Calu3 (cell line): ENCODE results near the gene COPZ1. TPM values are rescaled to one million over a fixed set of nuclear protein-coding genes. Genes with fewer than 3 reads are reported as not detected.
A peak's percentile ranks its signal among the peaks of the same experiment; 100 is the strongest.
"Not testable (repeated sequence)": the region's sequence is repeated elsewhere in the genome, so short reads cannot be mapped to it uniquely, and the experiment has no call there.

Source experiments
- BruUV-seq: library from RNA; stranded (reverse); fragments of 400-500 nt; replicated peaks from 2 replicates; lab custom pipeline; 2021; lab: Mats Ljungman, UMichigan
- CTCF ChIA-PET: fragments of 300-600 bp; sonication (Branson Sonifier 250); formaldehyde crosslinking; loops from one replicate; lab custom pipeline; 2022; ENCODE audit warnings: antibody characterized with exemption; lab: Charles Lee
- DNase-seq: peaks from one replicate; pipeline ENCODE4 v3.0.0; 2022
- H3K27ac Mint-ChIP-seq: one replicate; pipeline ENCODE4 v1.8.0; 2022; ENCODE audit warnings: mixed read lengths; ENCODE audit not compliant: unreplicated experiment
- H3K27me3 Mint-ChIP-seq: one replicate; pipeline ENCODE4 v1.8.0; 2022; ENCODE audit warnings: mixed read lengths; ENCODE audit not compliant: unreplicated experiment
- H3K36me3 Mint-ChIP-seq: one replicate; pipeline ENCODE4 v1.8.0; 2022; ENCODE audit warnings: mild to moderate bottlenecking, moderate library complexity, mixed read lengths; ENCODE audit not compliant: insufficient read depth, unreplicated experiment
- H3K4me1 Mint-ChIP-seq: one replicate; pipeline ENCODE4 v1.8.0; 2022; ENCODE audit warnings: mild to moderate bottlenecking, low read depth, mixed read lengths; ENCODE audit not compliant: unreplicated experiment
- H3K4me3 Mint-ChIP-seq: one replicate; pipeline ENCODE4 v1.8.0; 2022; ENCODE audit warnings: mild to moderate bottlenecking, low read depth, moderate library complexity, mixed read lengths; ENCODE audit not compliant: unreplicated experiment
- H3K9me3 Mint-ChIP-seq: one replicate; pipeline ENCODE4 v1.8.0; 2022; ENCODE audit warnings: low read depth, mixed read lengths; ENCODE audit not compliant: unreplicated experiment
- CTCF ChIP-seq: fragments of 200-600 bp; IDR thresholded peaks from one replicate; pipeline ENCODE4 v1.8.0; 2022; ENCODE audit warnings: antibody characterized with exemption; ENCODE audit not compliant: unreplicated experiment
- intact Hi-C: fragments of 100-400 bp; cut with micrococcal nuclease; formaldehyde crosslinking; loops from one replicate; pipeline ENCODE4 v1.10.0; 2022; ENCODE audit not compliant: unreplicated experiment
- total RNA-seq: library from RNA; stranded (reverse); gene quantifications from 2 replicates; pipeline ENCODE4 v1.2.3, GENCODE V29; 2022

Gene COPZ1
- total RNA-seq, 1 experiment from 2014 or later = 173 TPM

- no peak within 1 kb of the TSS for H3K27ac Mint-ChIP-seq
- H3K4me1 Mint-ChIP-seq = peaks cover 24% of the 10 kb centered on the region
- H3K9me3 Mint-ChIP-seq = no peaks in the 10 kb centered on the region
- peak; percentile 99 for DNase-seq
- CTCF ChIA-PET = interaction anchor here (0.8 to 3.1 kb wide), 13 partner anchors 10 to 1450 kb away, joined by 3 to 21 read pairs (median 4); partner anchors contain the start of gene COPZ1
- H3K4me3 Mint-ChIP-seq = no peak within 1 kb of the TSS
- H3K36me3 Mint-ChIP-seq = peaks cover 4% of the 10 kb centered on the region
- TF ChIP-seq CTCF = no peak
- intact Hi-C loops = loop anchor here (5.0 kb wide), 1 partner anchor 47 kb away; the partner anchor contains the start of gene COPZ1
- H3K27me3 Mint-ChIP-seq = no peaks in the 10 kb centered on the region
- no TSS peak for BruUV-seq
Measured at GRCh38 chr12:54279632-54280467, 45.1 kb upstream of the COPZ1 start, which contains the start of gene CBX5. TSS of gene CBX5 (minus strand) at chr12:54280122. CDS start at chr12:54257650, 22,472 bp downstream.

- BruUV-seq = TSS peak; percentile 51
- no peak for TF ChIP-seq CTCF
- intact Hi-C loops = loop anchor here (5.0 kb wide), 1 partner anchor 47 kb away; the partner anchor contains the start of gene COPZ1
- Mint-ChIP-seq H3K4me3 (no peak within 1 kb of the TSS), H3K9me3 (no peaks in the 10 kb centered on the region), H3K4me1 (peaks cover 31% of the 10 kb centered on the region), H3K36me3 (no peaks in the 10 kb centered on the region), H3K27me3 (no peaks in the 10 kb centered on the region), H3K27ac (no peak within 1 kb of the TSS)
- CTCF ChIA-PET = interaction anchor here (0.9 to 3.1 kb wide), 10 partner anchors 9 to 99 kb away, joined by 3 to 21 read pairs (median 5); partner anchors contain the start of gene COPZ1
- DNase-seq = peak; percentile 97
Measured at GRCh38 chr12:54280468-54281260, 44.3 kb upstream of the COPZ1 start, which contains the start of gene HNRNPA1. TSS of gene HNRNPA1 (plus strand) at chr12:54280726. CDS start at chr12:54280808, 82 bp downstream.

GRCh38 chr12:54281261-54281638 lies 43.7 kb upstream of the COPZ1 start:
- CTCF ChIA-PET = interaction anchor here (3.1 kb wide), 2 partner anchors 30 to 43 kb away, joined by 13 to 21 read pairs; partner anchors contain the start of gene COPZ1
- BruUV-seq, H3K9me3 Mint-ChIP-seq, H3K36me3 Mint-ChIP-seq, H3K27ac Mint-ChIP-seq, H3K27me3 Mint-ChIP-seq, H3K4me3 Mint-ChIP-seq, DNase-seq: not testable (repeated sequence)
- intact Hi-C loops = loop anchor here (5.0 kb wide), 1 partner anchor 46 kb away; the partner anchor contains the start of gene COPZ1
- peaks cover 37% of the 10 kb centered on the region for H3K4me1 Mint-ChIP-seq

GRCh38 chr12:54281694-54282093 lies 43.2 kb upstream of the COPZ1 start:
- not testable (repeated sequence) for H3K4me3 Mint-ChIP-seq, H3K36me3 Mint-ChIP-seq, H3K9me3 Mint-ChIP-seq, H3K27me3 Mint-ChIP-seq, H3K27ac Mint-ChIP-seq, BruUV-seq, DNase-seq
- CTCF ChIA-PET = interaction anchor here (0.6 to 3.1 kb wide), 3 partner anchors 30 to 148 kb away, joined by 3 to 21 read pairs (median 13); partner anchors contain the start of gene COPZ1
- peaks cover 38% of the 10 kb centered on the region for H3K4me1 Mint-ChIP-seq
- intact Hi-C loops = loop anchor here (5.0 kb wide), 1 partner anchor 46 kb away; the partner anchor contains the start of gene COPZ1
